ENCODE data around the gene WEE1.

DNA sequence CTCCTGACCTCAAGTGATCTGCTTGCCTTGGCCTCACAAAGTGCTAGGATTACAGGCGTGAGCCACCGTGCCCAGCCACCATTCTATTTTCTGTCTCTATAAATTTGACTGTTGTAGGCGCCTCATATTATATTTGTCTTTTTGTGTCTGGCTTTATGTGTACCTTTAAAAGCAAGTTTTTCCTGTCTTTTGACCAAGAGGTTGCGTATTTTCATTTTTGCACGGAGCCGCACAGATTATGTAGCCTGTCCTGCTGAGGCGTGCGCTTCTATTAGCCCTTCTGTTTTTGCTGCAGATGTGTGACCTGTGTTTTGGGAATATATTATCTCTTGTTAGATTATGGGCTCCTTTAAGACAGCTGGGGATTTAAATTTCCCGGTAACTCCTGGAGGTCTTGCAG, 40.4 kb upstream of the WEE1 start:
- no peak for TF ChIP-seq POLR2A (IDR thresholded peaks at IDR 0.05)
- TF ChIP-seq, protein P1, sequence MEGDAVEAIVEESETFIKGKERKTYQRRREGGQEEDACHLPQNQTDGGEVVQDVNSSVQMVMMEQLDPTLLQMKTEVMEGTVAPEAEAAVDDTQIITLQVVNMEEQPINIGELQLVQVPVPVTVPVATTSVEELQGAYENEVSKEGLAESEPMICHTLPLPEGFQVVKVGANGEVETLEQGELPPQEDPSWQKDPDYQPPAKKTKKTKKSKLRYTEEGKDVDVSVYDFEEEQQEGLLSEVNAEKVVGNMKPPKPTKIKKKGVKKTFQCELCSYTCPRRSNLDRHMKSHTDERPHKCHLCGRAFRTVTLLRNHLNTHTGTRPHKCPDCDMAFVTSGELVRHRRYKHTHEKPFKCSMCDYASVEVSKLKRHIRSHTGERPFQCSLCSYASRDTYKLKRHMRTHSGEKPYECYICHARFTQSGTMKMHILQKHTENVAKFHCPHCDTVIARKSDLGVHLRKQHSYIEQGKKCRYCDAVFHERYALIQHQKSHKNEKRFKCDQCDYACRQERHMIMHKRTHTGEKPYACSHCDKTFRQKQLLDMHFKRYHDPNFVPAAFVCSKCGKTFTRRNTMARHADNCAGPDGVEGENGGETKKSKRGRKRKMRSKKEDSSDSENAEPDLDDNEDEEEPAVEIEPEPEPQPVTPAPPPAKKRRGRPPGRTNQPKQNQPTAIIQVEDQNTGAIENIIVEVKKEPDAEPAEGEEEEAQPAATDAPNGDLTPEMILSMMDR (IDR thresholded peaks at IDR 0.05) = no peak

Data from Peyer's patch (tissue), 4 donors.